WI38 (cell line): ENCODE results near the gene ASB2.

ENCODE experiments used
- H3K4me3 ChIP-seq: 2 replicates; pipeline ENCODE4 v1.5.1; 2011; ENCODE audit warnings: low read depth, mild to moderate bottlenecking, control low read depth, low read length
- TF ChIP-seq, protein P1 (sequence below): IDR thresholded peaks from 2 replicates; pipeline ENCODE4 v1.5.1; 2012; ENCODE audit warnings: low read depth, mild to moderate bottlenecking, control low read depth, low read length

The ASB2 gene

DNA sequence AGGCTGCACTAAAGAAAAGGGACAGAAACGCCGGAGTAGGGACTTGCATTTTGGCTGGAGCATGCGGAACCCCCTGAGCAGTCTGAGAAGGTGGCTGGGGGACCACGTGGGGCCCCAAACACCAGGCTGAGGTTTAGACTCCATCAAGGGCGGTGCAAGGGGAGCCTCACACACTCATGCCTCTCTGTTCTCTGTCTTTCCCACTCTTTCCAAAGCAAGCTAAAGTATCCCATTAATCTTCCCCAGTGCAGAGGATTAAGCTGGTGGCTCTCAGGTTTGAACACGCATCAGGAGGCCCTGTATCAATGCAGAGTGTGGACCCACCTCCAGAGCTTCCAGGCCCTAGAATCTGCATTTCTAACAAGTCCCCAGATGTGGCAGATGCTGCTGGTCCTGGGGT is 34.3 kb upstream of the ASB2 start:
- no peak overlapping the region for H3K4me3 ChIP-seq
- TF ChIP-seq, protein P1, sequence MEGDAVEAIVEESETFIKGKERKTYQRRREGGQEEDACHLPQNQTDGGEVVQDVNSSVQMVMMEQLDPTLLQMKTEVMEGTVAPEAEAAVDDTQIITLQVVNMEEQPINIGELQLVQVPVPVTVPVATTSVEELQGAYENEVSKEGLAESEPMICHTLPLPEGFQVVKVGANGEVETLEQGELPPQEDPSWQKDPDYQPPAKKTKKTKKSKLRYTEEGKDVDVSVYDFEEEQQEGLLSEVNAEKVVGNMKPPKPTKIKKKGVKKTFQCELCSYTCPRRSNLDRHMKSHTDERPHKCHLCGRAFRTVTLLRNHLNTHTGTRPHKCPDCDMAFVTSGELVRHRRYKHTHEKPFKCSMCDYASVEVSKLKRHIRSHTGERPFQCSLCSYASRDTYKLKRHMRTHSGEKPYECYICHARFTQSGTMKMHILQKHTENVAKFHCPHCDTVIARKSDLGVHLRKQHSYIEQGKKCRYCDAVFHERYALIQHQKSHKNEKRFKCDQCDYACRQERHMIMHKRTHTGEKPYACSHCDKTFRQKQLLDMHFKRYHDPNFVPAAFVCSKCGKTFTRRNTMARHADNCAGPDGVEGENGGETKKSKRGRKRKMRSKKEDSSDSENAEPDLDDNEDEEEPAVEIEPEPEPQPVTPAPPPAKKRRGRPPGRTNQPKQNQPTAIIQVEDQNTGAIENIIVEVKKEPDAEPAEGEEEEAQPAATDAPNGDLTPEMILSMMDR, result no peak

DNA sequence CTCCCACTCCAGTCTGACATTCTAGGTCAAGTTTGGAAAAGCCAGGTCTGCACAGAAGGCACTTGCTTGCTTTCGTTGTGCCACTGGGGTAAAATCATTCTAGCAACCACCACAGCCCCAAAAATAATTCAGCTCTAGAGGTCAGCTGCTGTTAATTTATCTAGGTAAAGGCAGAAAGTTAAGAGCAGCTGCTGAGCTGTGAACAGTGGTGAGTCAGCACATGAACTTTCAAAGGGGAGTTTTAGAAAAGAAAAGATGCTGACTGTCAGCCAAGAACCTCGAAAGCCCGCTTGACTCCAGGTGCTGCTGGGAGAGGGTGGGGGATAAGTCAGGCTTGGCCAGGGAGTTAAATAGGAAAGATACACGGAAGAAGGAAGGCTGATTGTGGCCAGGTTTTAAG is 33.4 kb upstream of the ASB2 start:
- no peak overlapping the region for H3K4me3 ChIP-seq
- TF ChIP-seq, protein P1, result no peak

DNA sequence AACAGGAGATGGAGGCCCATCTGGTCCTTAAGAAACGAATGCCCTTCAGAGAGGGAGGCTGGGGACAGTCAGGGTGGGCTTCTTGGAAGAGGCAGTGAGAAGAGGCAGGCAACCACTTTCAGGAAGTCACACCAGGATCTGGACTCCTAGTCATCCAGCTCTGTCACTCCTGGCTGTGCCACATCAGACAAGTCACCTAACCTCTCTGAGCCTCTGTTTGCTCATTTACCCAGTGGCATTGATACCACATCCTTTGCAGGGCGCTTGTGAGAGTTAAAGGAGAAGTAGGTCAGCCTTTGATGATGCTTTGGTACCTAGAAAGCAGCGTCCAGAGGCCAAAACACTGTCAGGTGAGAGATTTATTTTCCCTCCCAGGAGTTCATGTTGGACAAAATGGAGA is 31.9 kb upstream of the ASB2 start:
- TF ChIP-seq, protein P1, result no peak
- H3K4me3 ChIP-seq, result no peak overlapping the region

DNA sequence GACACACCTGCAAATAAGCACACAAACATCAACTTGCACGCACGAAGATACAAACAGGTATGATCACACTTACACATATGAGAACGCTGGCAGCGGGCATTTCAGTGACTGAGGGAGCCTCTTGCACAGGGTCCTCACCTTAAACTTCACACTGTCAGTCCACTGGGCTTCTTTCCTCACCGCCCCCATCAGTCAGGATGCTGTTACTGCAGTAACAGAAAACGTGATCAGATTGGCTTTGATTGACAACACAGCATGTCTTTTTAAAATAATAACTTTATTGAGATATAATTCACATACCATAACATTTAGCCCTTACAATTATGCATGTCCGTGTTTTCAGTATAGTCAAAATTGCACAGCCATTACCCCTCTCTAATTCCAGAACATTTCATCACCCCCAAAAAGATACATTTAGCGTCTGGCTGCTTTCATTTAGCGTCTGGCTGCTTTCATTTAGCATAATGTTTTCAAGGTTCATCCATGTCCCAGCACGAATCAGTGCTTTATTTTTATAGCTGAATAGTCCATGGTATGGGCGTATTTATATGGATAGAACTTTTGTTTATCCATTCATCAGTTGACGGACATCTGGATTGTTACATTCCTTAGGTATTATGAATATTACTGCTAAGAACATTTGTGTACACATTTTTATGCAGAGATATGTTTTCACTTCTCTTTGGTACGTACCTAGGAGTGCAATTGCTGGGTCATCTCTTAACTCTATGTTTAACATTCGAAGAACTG is 29.1 kb upstream of the ASB2 start:
- no peak overlapping the region for H3K4me3 ChIP-seq
- TF ChIP-seq, protein P1, result peak; percentile 49; the same call in 1 of the 2 replicates

DNA sequence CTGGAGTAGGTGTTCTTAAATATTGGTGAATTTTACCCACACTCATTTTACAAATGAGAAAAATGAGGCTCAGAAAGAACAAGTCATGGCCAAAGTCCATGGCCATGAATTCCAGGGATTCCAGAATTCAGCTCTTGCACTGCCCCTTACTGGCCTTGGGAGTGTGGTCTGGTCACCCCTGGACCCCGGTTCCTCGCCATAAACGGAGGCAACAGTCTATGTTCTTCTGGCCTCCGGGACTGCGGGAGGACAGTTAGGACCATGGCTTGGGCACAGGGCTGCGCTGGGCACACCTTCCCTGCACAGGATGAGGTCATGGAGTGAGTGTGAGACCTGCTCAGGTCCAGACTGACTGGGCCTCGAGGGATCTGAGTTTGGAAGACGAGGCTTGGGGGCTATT is 27.6 kb upstream of the ASB2 start:
- TF ChIP-seq, protein P1, result no peak
- no peak overlapping the region for H3K4me3 ChIP-seq

DNA sequence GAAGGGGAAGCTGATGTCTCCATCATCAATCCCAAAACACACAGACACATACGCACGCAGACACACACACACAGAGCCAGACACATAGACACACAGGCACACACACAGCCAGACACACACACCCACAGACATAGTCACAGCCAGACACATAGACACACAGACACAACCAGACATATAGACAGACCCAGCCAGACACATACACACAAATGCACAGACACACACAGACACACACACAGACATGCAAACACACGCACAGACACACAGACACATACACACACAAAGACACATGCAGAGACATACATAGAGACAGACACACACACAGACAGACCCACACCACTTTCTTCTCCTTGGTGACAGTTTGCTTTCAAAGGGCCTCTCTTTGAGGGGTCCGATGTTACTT is 27.0 kb upstream of the ASB2 start:
- TF ChIP-seq, protein P1, result no peak
- no peak overlapping the region for H3K4me3 ChIP-seq

DNA sequence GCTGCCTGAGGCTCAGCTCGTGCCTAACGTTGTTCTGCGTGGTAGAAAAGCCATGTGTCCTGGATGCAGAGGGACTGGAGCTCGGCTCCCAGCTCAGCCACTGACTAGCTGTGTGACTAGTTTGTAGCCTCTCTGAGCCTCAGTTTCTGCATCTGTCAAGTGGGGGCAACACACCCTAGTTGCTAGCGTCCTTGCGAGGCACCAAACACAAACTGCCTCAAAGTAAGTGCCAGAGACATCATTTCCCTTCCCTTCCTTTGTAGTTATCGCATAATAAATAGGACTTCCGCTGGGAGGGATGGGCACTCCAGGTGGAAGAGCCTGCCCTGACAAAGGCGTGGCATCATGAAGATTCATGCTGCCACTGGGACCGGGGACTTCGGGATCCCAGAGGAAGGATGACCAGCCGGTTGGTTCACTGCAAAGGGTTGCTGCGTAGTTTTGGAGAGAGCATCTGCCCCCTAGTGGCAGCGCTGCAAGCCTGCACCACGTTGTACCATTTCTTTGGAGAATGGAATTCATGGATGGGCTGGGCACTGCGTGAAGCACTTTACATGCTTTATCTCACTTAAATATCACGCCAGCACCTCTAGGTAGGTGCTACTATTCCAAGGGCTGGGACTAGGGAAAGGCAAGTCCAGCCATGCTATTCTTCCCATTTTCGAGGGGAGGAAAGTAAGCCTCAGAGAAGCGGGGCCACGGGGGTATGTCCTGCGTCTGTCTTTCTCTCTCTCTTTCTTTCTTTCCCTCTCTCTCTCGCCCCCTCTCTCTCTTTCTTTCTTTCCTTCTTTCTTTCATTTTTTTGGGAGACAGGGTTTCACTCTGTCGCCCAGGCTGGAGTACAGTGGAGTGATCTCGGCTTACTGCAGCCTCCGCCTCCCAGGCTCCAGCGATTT is 25.4 kb upstream of the ASB2 start:
- H3K4me3 ChIP-seq, result no peak overlapping the region
- TF ChIP-seq, protein P1, result peak; percentile 88
